HEK293 (cell line): ENCODE results near the gene C2orf78.

Source experiments
- CTCF ChIP-seq: fragments of 450-650 bp; formaldehyde crosslinking; IDR thresholded peaks from 2 replicates; pipeline ENCODE4 v1.5.1; 2016; ENCODE audit warnings: missing biosample characterization, missing genetic modification characterization
- MZF1 ChIP-seq: fragments of 450-650 bp; formaldehyde crosslinking; IDR thresholded peaks from 2 replicates; pipeline ENCODE4 v1.5.1; 2017; ENCODE audit warnings: missing biosample characterization, missing genetic modification characterization, borderline replicate concordance
- PBX3 ChIP-seq: sonication (generic); formaldehyde crosslinking; IDR thresholded peaks from 2 replicates; pipeline ENCODE4 v1.8.1; 2022; ENCODE audit warnings: mild to moderate bottlenecking, moderate library complexity, missing genetic modification reagents
- TCF7L2 ChIP-seq: IDR thresholded peaks from 2 replicates; pipeline ENCODE4 v1.6.1; 2011; ENCODE audit warnings: low read depth, mild to moderate bottlenecking, inconsistent platforms, low read length, moderate library complexity, borderline replicate concordance
- ZBTB17 ChIP-seq: fragments of 450-650 bp; formaldehyde crosslinking; IDR thresholded peaks from 2 replicates; pipeline ENCODE4 v1.5.1; 2016; ENCODE audit warnings: missing biosample characterization, missing genetic modification characterization
- ZBTB26 ChIP-seq: fragments of 450-650 bp; formaldehyde crosslinking; optimal IDR thresholded peaks from 2 replicates; pipeline ENCODE3; 2016; ENCODE audit warnings: missing biosample characterization, mild to moderate bottlenecking, missing genetic modification characterization
- ZNF184 ChIP-seq: fragments of 450-650 bp; IDR thresholded peaks from 2 replicates; pipeline ENCODE4 v1.5.1; 2018; ENCODE audit warnings: missing biosample characterization, mild to moderate bottlenecking, missing genetic modification characterization
- ZNF24 ChIP-seq: fragments of 450-650 bp; formaldehyde crosslinking; IDR thresholded peaks from 2 replicates; pipeline ENCODE4 v1.5.1; 2016; ENCODE audit warnings: missing biosample characterization, missing genetic modification characterization
- ZNF449 ChIP-seq: fragments of 450-650 bp; formaldehyde crosslinking; IDR thresholded peaks from 2 replicates; pipeline ENCODE4 v1.5.1; 2017; ENCODE audit warnings: missing biosample characterization, mild to moderate bottlenecking, missing genetic modification characterization, moderate library complexity
- ZNF549 ChIP-seq: fragments of 450-650 bp; IDR thresholded peaks from 2 replicates; pipeline ENCODE4 v1.5.1; 2018; ENCODE audit warnings: missing biosample characterization, missing genetic modification characterization, mild to moderate bottlenecking, inconsistent platforms, moderate library complexity
- ZNF660 ChIP-seq: fragments of 450-650 bp; IDR thresholded peaks from 2 replicates; pipeline ENCODE4 v1.5.1; 2018; ENCODE audit warnings: missing biosample characterization, mild to moderate bottlenecking, missing genetic modification characterization

- no peak for TF ChIP-seq CTCF (tag by site-specific recombination)
- TF ChIP-seq ZBTB26: no peak
- no peak for TF ChIP-seq ZBTB17 (tag by site-specific recombination)
- TF ChIP-seq ZNF660 (tag by site-specific recombination): no peak
- no peak for TF ChIP-seq MZF1
- TF ChIP-seq TCF7L2: no peak
- TF ChIP-seq PBX3 (CRISPR knock-in tag): no peak
- no peak for TF ChIP-seq ZNF449 (tag by site-specific recombination)
- TF ChIP-seq ZNF24 (tag by site-specific recombination): no peak
- no peak for TF ChIP-seq ZNF549 (tag by site-specific recombination)
- TF ChIP-seq ZNF184 (tag by site-specific recombination): no peak
These were observed 27.9 kb downstream of the C2orf78 start for GRCh38 chr2:73811878-73812277.
